H9 (cell line): ENCODE data around the gene BUB1. TPM values are rescaled to one million over a fixed set of nuclear protein-coding genes. Genes with fewer than 3 reads are reported as not detected.

Experiments
- DNase-seq: peaks from one replicate; pipeline ENCODE4 v3.0.0-alpha.2; 2017
- H2AFZ ChIP-seq: one replicate; pipeline ENCODE4 v1.6.1; 2013; ENCODE audit warnings: mild to moderate bottlenecking, low read length, control low read depth, moderate library complexity
- H2AK5ac ChIP-seq: 2 replicates; pipeline ENCODE4 v1.6.1; 2013; ENCODE audit warnings: low read length, control low read depth, mixed read lengths; ENCODE audit not compliant: insufficient read length
- H2BK120ac ChIP-seq: one replicate; pipeline ENCODE4 v1.6.1; 2013; ENCODE audit warnings: low read depth, mild to moderate bottlenecking, low read length, control low read depth, inconsistent platforms; ENCODE audit not compliant: poor library complexity, severe bottlenecking
- H2BK12ac ChIP-seq: 2 replicates; pipeline ENCODE4 v1.6.1; 2013; ENCODE audit warnings: low read length, control low read depth, mixed read lengths, low read depth; ENCODE audit not compliant: insufficient read length
- H2BK15ac ChIP-seq: 2 replicates; pipeline ENCODE4 v1.6.1; 2013; ENCODE audit warnings: low read depth, low read length, control low read depth
- H2BK20ac ChIP-seq: one replicate; pipeline ENCODE4 v1.6.1; 2013; ENCODE audit warnings: low read depth, mild to moderate bottlenecking, low read length, control low read depth, inconsistent platforms; ENCODE audit not compliant: poor library complexity, severe bottlenecking
- H2BK5ac ChIP-seq: 2 replicates; pipeline ENCODE4 v1.6.1; 2013; ENCODE audit warnings: low read length, control low read depth, mixed read lengths; ENCODE audit not compliant: insufficient read length
- H3K14ac ChIP-seq: 2 replicates; pipeline ENCODE4 v1.6.1; 2013; ENCODE audit warnings: low read length, control low read depth; ENCODE audit not compliant: insufficient read depth
- H3K18ac ChIP-seq: 2 replicates; pipeline ENCODE4 v1.6.1; 2013; ENCODE audit warnings: low read depth, mild to moderate bottlenecking, mixed read lengths, low read length, control low read depth; ENCODE audit not compliant: insufficient read length
- H3K23ac ChIP-seq: 2 replicates; pipeline ENCODE4 v1.6.1; 2013; ENCODE audit warnings: low read length, control low read depth, mixed read lengths, low read depth; ENCODE audit not compliant: insufficient read length
- H3K23me2 ChIP-seq: 2 replicates; pipeline ENCODE4 v1.6.1; 2013; ENCODE audit warnings: low read depth, mild to moderate bottlenecking, mixed read lengths, low read length, control low read depth; ENCODE audit not compliant: insufficient read length, poor library complexity, severe bottlenecking
- H3K27ac ChIP-seq: 2 replicates; pipeline ENCODE4 v1.5.1; 2013; ENCODE audit warnings: low read length, control low read depth, mixed read lengths, low read depth; ENCODE audit not compliant: insufficient read length
- H3K27me3 ChIP-seq: 2 replicates; pipeline ENCODE4 v1.6.1; 2013; ENCODE audit warnings: low read length, control low read depth, inconsistent platforms; ENCODE audit not compliant: insufficient read depth
- H3K4ac ChIP-seq: 2 replicates; pipeline ENCODE4 v1.6.1; 2013; ENCODE audit warnings: low read depth, mild to moderate bottlenecking, control low read depth, inconsistent platforms, low read length, moderate library complexity
- H3K4me1 ChIP-seq: 2 replicates; pipeline ENCODE4 v1.6.1; 2013; ENCODE audit warnings: low read length, control low read depth, inconsistent platforms; ENCODE audit not compliant: insufficient read depth
- H3K4me2 ChIP-seq: 2 replicates; pipeline ENCODE4 v1.6.1; 2013; ENCODE audit warnings: low read length, control low read depth, mixed read lengths; ENCODE audit not compliant: insufficient read length, insufficient read depth
- H3K56ac ChIP-seq: 2 replicates; pipeline ENCODE4 v1.6.1; 2013; ENCODE audit warnings: low read depth, mild to moderate bottlenecking, mixed read lengths, low read length, control low read depth; ENCODE audit not compliant: insufficient read length
- H3K79me1 ChIP-seq: 2 replicates; pipeline ENCODE4 v1.6.1; 2013; ENCODE audit warnings: low read depth, mild to moderate bottlenecking, moderate library complexity, low read length, control low read depth, inconsistent platforms; ENCODE audit not compliant: insufficient read depth, poor library complexity, severe bottlenecking
- H3K79me2 ChIP-seq: 2 replicates; pipeline ENCODE4 v1.6.1; 2013; ENCODE audit warnings: low read length, control low read depth, inconsistent platforms; ENCODE audit not compliant: insufficient read depth
- H3K9ac ChIP-seq: 2 replicates; pipeline ENCODE4 v1.6.1; 2013; ENCODE audit warnings: low read length, control low read depth, mixed read lengths; ENCODE audit not compliant: insufficient read length; ENCODE audit errors: extremely low read depth
- H3K9me3 ChIP-seq: one replicate; pipeline ENCODE4 v1.6.1; 2013; ENCODE audit warnings: low read depth, low read length, inconsistent platforms; ENCODE audit not compliant: control insufficient read depth
- H3T11ph ChIP-seq: one replicate; pipeline ENCODE4 v1.6.1; 2013; ENCODE audit warnings: mild to moderate bottlenecking, low read length, control low read depth, inconsistent platforms
- H4K20me1 ChIP-seq: one replicate; pipeline ENCODE4 v1.6.1; 2013; ENCODE audit not compliant: control insufficient read depth, insufficient read length, insufficient read depth
- H4K5ac ChIP-seq: 2 replicates; pipeline ENCODE4 v1.6.1; 2013; ENCODE audit warnings: low read depth, mild to moderate bottlenecking, mixed read lengths, low read length, control low read depth; ENCODE audit not compliant: insufficient read length
- H4K8ac ChIP-seq: replicated peaks from 2 replicates; pipeline ENCODE4 v1.6.1; 2013; ENCODE audit warnings: low read length, control low read depth, mixed read lengths, low read depth; ENCODE audit not compliant: insufficient read length
- H4K91ac ChIP-seq: 2 replicates; pipeline ENCODE4 v1.6.1; 2013; ENCODE audit warnings: low read depth, mild to moderate bottlenecking, moderate library complexity, mixed read lengths, low read length, control low read depth; ENCODE audit not compliant: insufficient read length
- H3K27ac Mint-ChIP-seq, 3 experiments: 2 replicates in 2 of 3; 3 replicates in 1 of 3; pipeline ENCODE4 v1.8.0; 2020 to 2021; ENCODE audit warnings: mixed read lengths in 3 of 3, mild to moderate bottlenecking in 1 of 3, moderate library complexity in 1 of 3
- H3K27me3 Mint-ChIP-seq: 2 replicates; pipeline ENCODE4 v1.8.0; 2021; ENCODE audit warnings: low read depth, mild to moderate bottlenecking, moderate library complexity, mixed read lengths
- H3K36me3 Mint-ChIP-seq, 3 experiments: 2 replicates in 2 of 3; 3 replicates in 1 of 3; pipeline ENCODE4 v1.8.0; 2020 to 2021; ENCODE audit warnings: low read depth in 3 of 3, mixed read lengths in 3 of 3; ENCODE audit not compliant: insufficient read depth in 1 of 3
- H3K4me1 Mint-ChIP-seq, 2 experiments: 2 replicates each; pipeline ENCODE4 v1.8.0; 2020; ENCODE audit warnings: mixed read lengths in 2 of 2
- H3K4me3 Mint-ChIP-seq, 2 experiments: 2 replicates in 1 of 2; 3 replicates in 1 of 2; pipeline ENCODE4 v1.8.0; 2020 to 2021; ENCODE audit warnings: mild to moderate bottlenecking in 2 of 2, mixed read lengths in 2 of 2, moderate library complexity in 1 of 2
- H3K9me3 Mint-ChIP-seq, 2 experiments: 2 replicates in 1 of 2; 3 replicates in 1 of 2; pipeline ENCODE4 v1.8.0; 2020; ENCODE audit warnings: mild to moderate bottlenecking in 2 of 2, mixed read lengths in 2 of 2, moderate library complexity in 1 of 2
- CTCF ChIP-seq: fragments of 200-600 bp; sonication (generic); conservative IDR thresholded peaks from 3 replicates; pipeline ENCODE4 v1.8.0; 2021; ENCODE audit warnings: antibody characterized with exemption, mild to moderate bottlenecking
- WGBS: extraction: QIAGEN DNeasy Blood & Tissue Kit; methylation state at CpG from one replicate; pipeline ENCODE4 v1.1.7; 2013; ENCODE audit warnings: missing lambda C conversion rate, low lambda C conversion rate, mixed read lengths; ENCODE audit not compliant: insufficient read length; ENCODE audit errors: extremely low coverage; 5-methylcytosine and 5-hydroxymethylcytosine counted together
- total RNA-seq: library from RNA; stranded (reverse); gene quantifications from 2 replicates; pipeline ENCODE4 v1.2.1, GENCODE V29; 2021

BUB1 gene
- total RNA-seq, 1 experiment from 2014 or later, result 144 TPM

- Histone ChIP-seq H3K9me3 (no peaks in the 10 kb centered on the region), H3K4me1 (peaks cover 5% of the 10 kb centered on the region; the same call in 1 of the 2 replicates)
- peaks cover 3% of the 10 kb centered on the region; the same call in 1 of the 2 replicates for H3K27me3 Mint-ChIP-seq
Measured at GRCh38 chr2:110725859-110726258, 48.0 kb upstream of the BUB1 start.

More at GRCh38 chr2:110725859-110726258, 48.0 kb upstream of the BUB1 start:
- no peak overlapping the region for H2BK120ac ChIP-seq
- no peak overlapping the region for H3K9ac ChIP-seq
- H3K9me3 Mint-ChIP-seq, result no peaks in the 10 kb centered on the region; a peak in 1 of 5 replicates
- no peak overlapping the region for H2BK20ac ChIP-seq
- no peak overlapping the region for H4K91ac ChIP-seq
- no peak overlapping the region for H2BK12ac ChIP-seq
- no peak for TF ChIP-seq CTCF
- H3K56ac ChIP-seq, result no peak overlapping the region
- no peak overlapping the region for H2BK5ac ChIP-seq
- no peaks in the 10 kb centered on the region for H3K79me2 ChIP-seq
- H4K8ac ChIP-seq, result no peak overlapping the region
- H3K27ac ChIP-seq, result no peak overlapping the region
- H3K18ac ChIP-seq, result no peak overlapping the region
- no peaks in the 10 kb centered on the region for H4K20me1 ChIP-seq
- peaks cover 2 to 8% (median 4%) of the 10 kb centered on the region in 3 experiments; a peak in 3 of 7 replicates for H3K36me3 Mint-ChIP-seq
- no peaks in the 10 kb centered on the region for H3K27me3 ChIP-seq
- H3K27ac Mint-ChIP-seq, result no peak overlapping the region
- no peak for DNase-seq
- H3K4me1 Mint-ChIP-seq, result peaks cover 37 to 42% of the 10 kb centered on the region in 2 experiments
- H3K4me3 Mint-ChIP-seq, result no peak overlapping the region
- WGBS, result no CpG with 5 or more reads among the region's 3 CpGs
- no peaks in the 10 kb centered on the region for H3K23me2 ChIP-seq
- H2AK5ac ChIP-seq, result no peak overlapping the region
- no peaks in the 10 kb centered on the region for H3K79me1 ChIP-seq
- no peak overlapping the region for H3T11ph ChIP-seq
- H4K5ac ChIP-seq, result no peak overlapping the region
- no peak overlapping the region for H3K4ac ChIP-seq
- H2BK15ac ChIP-seq, result no peak overlapping the region
- no peak overlapping the region for H3K14ac ChIP-seq
- H2AFZ ChIP-seq, result no peak overlapping the region
- H3K23ac ChIP-seq, result no peak overlapping the region
- no peak overlapping the region for H3K4me2 ChIP-seq
